HG02759 (cell line): ENCODE results near the gene NAMPT.
A peak's percentile ranks its signal among the peaks of the same experiment; 100 is the strongest.

ENCODE experiments used
- ATAC-seq: cut with Tn5 transposase; IDR thresholded peaks from one replicate; pipeline ENCODE4 v1.9.1; 2021; ENCODE audit warnings: mild to moderate bottlenecking, moderate library complexity; ENCODE audit not compliant: unreplicated experiment

NAMPT gene

GRCh38 chr7:106276513-106276912 lies 8.3 kb downstream of the NAMPT start:
- no peak for ATAC-seq

- peak; percentile 72 for ATAC-seq
Observed at GRCh38 chr7:106273009-106273668, 11.6 kb downstream of the NAMPT start.

GRCh38 chr7:106270122-106270977 lies 14.4 kb downstream of the NAMPT start:
- ATAC-seq, result no peak

GRCh38 chr7:106269254-106269961 lies 15.4 kb downstream of the NAMPT start:
- ATAC-seq, result no peak

GRCh38 chr7:106265133-106265532 lies 19.6 kb downstream of the NAMPT start:
- ATAC-seq, result no peak

GRCh38 chr7:106262221-106262881 lies 22.4 kb downstream of the NAMPT start:
- ATAC-seq, result no peak

- peak; percentile 72 for ATAC-seq
Observed at GRCh38 chr7:106260136-106260561, 24.6 kb downstream of the NAMPT start.

GRCh38 chr7:106258789-106259188 lies 26.0 kb downstream of the NAMPT start:
- ATAC-seq, result no peak

GRCh38 chr7:106257752-106258151 lies 27.0 kb downstream of the NAMPT start:
- no peak for ATAC-seq

- no peak for ATAC-seq
Observed at GRCh38 chr7:106256144-106256543, 28.6 kb downstream of the NAMPT start.

GRCh38 chr7:106255246-106255645 lies 29.5 kb downstream of the NAMPT start:
- no peak for ATAC-seq

- no peak for ATAC-seq
Observed at GRCh38 chr7:106254525-106255116, 30.2 kb downstream of the NAMPT start.

GRCh38 chr7:106252568-106252967 lies 32.2 kb downstream of the NAMPT start:
- ATAC-seq, result no peak

GRCh38 chr7:106249488-106249887 lies 35.3 kb downstream of the NAMPT start:
- ATAC-seq, result no peak

GRCh38 chr7:106248600-106248999 lies 36.2 kb downstream of the NAMPT start:
- no peak for ATAC-seq

GRCh38 chr7:106247841-106248240 lies 36.9 kb downstream of the NAMPT start:
- no peak for ATAC-seq

GRCh38 chr7:106246902-106247711 lies 37.7 kb downstream of the NAMPT start:
- ATAC-seq, result no peak

- no peak for ATAC-seq
Observed at GRCh38 chr7:106243893-106244292, 40.9 kb downstream of the NAMPT start.

GRCh38 chr7:106239406-106239805 lies 45.4 kb downstream of the NAMPT start:
- no peak for ATAC-seq

- ATAC-seq, result no peak
Observed at GRCh38 chr7:106238830-106239229, 46.0 kb downstream of the NAMPT start.
